SU-DHL-6 (cell line): ENCODE data around the gene RELCH.

Experiments used
- H2AFZ ChIP-seq: fragments of 200-600 bp; sonication (generic); 2 replicates; pipeline ENCODE4 v1.6.1; 2014; ENCODE audit warnings: low read depth, mild to moderate bottlenecking, moderate library complexity, mixed read lengths, antibody characterized with exemption, low read length; ENCODE audit not compliant: severe bottlenecking
- H3F3A ChIP-seq: fragments of 200-600 bp; shearing (Covaris generic); 2 replicates; pipeline ENCODE4 v1.6.0; 2016; ENCODE audit warnings: antibody characterized with exemption, mild to moderate bottlenecking; ENCODE audit not compliant: insufficient read depth
- H3K27ac ChIP-seq: fragments of 200-600 bp; sonication (generic); 2 replicates; pipeline ENCODE4 v1.5.1; 2016; ENCODE audit warnings: low read depth, mild to moderate bottlenecking, low read length, moderate library complexity, mixed read lengths
- H3K27me3 ChIP-seq: fragments of 200-600 bp; sonication (generic), shearing (Covaris generic); 2 replicates; pipeline ENCODE4 v1.6.0; 2014; ENCODE audit warnings: mild to moderate bottlenecking, low read length
- H3K36me3 ChIP-seq: fragments of 200-600 bp; sonication (generic); 2 replicates; pipeline ENCODE4 v1.6.1; 2014; ENCODE audit warnings: mild to moderate bottlenecking, low read length, mixed read lengths
- H3K4me2 ChIP-seq: fragments of 300-600, 200-600 bp; shearing (Covaris generic), sonication (generic); 2 replicates; pipeline ENCODE4 v1.6.0; 2014; ENCODE audit warnings: low read length, low read depth, mild to moderate bottlenecking; ENCODE audit not compliant: poor library complexity, severe bottlenecking
- H3K4me3 ChIP-seq: fragments of 200-600 bp; sonication (generic); 2 replicates; pipeline ENCODE4 v1.5.1; 2014; ENCODE audit warnings: antibody characterized with exemption, low read length, mild to moderate bottlenecking, mixed read lengths; ENCODE audit not compliant: insufficient read depth, poor library complexity, severe bottlenecking
- H3K79me2 ChIP-seq: fragments of 200-600 bp; sonication (generic); 2 replicates; pipeline ENCODE4 v1.6.1; 2014; ENCODE audit warnings: mild to moderate bottlenecking, low read length, moderate library complexity; ENCODE audit not compliant: insufficient read depth
- H3K9ac ChIP-seq: fragments of 200-600 bp; sonication (generic); 2 replicates; pipeline ENCODE4 v1.7.0; 2014; ENCODE audit warnings: mild to moderate bottlenecking, low read length
- H3K9me2 ChIP-seq: fragments of 200-600 bp; sonication (generic); replicated peaks from 2 replicates; pipeline ENCODE4 v1.6.1; 2014; ENCODE audit warnings: low read length; ENCODE audit not compliant: insufficient read depth
- H3K9me3 ChIP-seq: fragments of 200-600 bp; sonication (generic); 2 replicates; pipeline ENCODE4 v1.6.1; 2014; ENCODE audit warnings: low read length, mixed read lengths; ENCODE audit not compliant: insufficient read depth
- H4K20me1 ChIP-seq: fragments of 200-600 bp; sonication (generic); 2 replicates; pipeline ENCODE4 v1.6.1; 2014; ENCODE audit warnings: low read depth, mild to moderate bottlenecking, antibody characterized with exemption, low read length, moderate library complexity, mixed read lengths
- EZH2phosphoT487 ChIP-seq: fragments of 200-600 bp; sonication (generic), shearing (Covaris generic); conservative IDR thresholded peaks from 2 replicates; pipeline ENCODE4 v1.6.1; 2018; ENCODE audit warnings: mild to moderate bottlenecking, antibody characterized with exemption, low read length, moderate library complexity, mixed read lengths
- TF ChIP-seq, protein P1 (sequence below): fragments of 200-600 bp; sonication (generic); IDR thresholded peaks from one replicate; pipeline ENCODE4 v1.5.1; 2017; ENCODE audit warnings: antibody characterized with exemption, mild to moderate bottlenecking, low read length, moderate library complexity; ENCODE audit not compliant: insufficient read depth, poor library complexity, severe bottlenecking

RELCH gene

DNA sequence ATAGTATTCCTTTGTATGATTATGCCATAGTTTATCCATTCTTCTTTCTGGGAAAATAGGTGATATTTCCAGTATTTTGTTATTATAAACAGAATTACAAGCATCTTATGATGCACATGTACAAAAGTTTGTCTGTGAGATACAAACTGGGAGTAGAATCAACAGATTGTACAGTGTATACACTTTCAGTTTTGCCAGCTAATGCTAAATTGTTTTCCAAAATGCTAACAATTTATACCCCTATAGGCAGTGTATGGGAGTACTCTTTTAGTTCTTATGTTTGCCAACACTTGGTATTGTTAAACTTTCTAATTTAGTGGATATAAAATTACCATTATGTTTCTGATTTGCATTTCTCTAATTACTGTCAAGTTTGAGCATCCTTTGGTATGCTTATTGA lies 107.0 kb downstream of the RELCH start:
- Histone ChIP-seq H4K20me1 (no peaks in the 10 kb centered on the region), H3K4me3 (no peak overlapping the region), H3K9me3 (no peaks in the 10 kb centered on the region), H3K9me2 (no peaks in the 10 kb centered on the region), H3K27me3 (no peaks in the 10 kb centered on the region), H3F3A (no peaks in the 10 kb centered on the region; the same call in 1 of the 2 replicates), H3K9ac (no peak overlapping the region), H3K27ac (no peak overlapping the region), H3K4me2 (no peak overlapping the region), H2AFZ (no peak overlapping the region), H3K79me2 (no peaks in the 10 kb centered on the region), H3K36me3 (peaks cover 46% of the 10 kb centered on the region)
- TF ChIP-seq, protein P1, sequence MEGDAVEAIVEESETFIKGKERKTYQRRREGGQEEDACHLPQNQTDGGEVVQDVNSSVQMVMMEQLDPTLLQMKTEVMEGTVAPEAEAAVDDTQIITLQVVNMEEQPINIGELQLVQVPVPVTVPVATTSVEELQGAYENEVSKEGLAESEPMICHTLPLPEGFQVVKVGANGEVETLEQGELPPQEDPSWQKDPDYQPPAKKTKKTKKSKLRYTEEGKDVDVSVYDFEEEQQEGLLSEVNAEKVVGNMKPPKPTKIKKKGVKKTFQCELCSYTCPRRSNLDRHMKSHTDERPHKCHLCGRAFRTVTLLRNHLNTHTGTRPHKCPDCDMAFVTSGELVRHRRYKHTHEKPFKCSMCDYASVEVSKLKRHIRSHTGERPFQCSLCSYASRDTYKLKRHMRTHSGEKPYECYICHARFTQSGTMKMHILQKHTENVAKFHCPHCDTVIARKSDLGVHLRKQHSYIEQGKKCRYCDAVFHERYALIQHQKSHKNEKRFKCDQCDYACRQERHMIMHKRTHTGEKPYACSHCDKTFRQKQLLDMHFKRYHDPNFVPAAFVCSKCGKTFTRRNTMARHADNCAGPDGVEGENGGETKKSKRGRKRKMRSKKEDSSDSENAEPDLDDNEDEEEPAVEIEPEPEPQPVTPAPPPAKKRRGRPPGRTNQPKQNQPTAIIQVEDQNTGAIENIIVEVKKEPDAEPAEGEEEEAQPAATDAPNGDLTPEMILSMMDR = no peak

DNA sequence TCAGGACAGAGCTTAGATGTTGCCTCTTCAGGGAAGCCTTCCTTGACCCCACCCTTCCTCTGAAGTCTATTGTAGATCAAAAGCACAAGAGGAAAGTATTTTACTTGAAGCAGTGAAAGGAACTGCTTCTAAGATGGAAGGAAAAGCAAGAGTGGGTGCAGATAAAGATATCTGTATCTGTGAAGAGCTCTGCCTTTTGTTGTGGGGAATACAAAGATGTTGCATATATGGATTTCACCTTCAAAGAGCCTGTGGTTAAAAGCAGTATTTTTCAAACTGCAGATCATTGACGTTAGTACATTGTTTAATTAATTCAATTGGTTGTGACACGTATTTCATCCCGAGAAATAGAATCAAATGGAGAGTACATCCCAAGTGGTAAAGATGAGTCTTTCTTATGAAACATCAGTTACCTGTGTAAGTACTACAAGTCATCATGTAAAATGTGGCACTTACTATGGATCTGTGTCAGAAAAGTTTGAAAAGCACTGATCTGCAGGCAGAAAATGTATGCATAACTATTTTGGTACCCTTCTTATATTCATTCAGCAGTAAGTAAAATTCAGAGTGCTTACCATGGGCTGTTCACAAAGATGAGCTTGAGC lies 113.4 kb downstream of the RELCH start:
- TF ChIP-seq EZH2phosphoT487 = no peak
- TF ChIP-seq, protein P1 = no peak
- H3K4me2 ChIP-seq = no peak overlapping the region
- no peaks in the 10 kb centered on the region for H3K9me2 ChIP-seq
- H4K20me1 ChIP-seq = no peaks in the 10 kb centered on the region
- H3K36me3 ChIP-seq = peaks cover 29% of the 10 kb centered on the region
- H3K9ac ChIP-seq = no peak overlapping the region
- H2AFZ ChIP-seq = no peak overlapping the region
- no peaks in the 10 kb centered on the region for H3F3A ChIP-seq
- H3K27me3 ChIP-seq = no peaks in the 10 kb centered on the region
- no peak overlapping the region for H3K27ac ChIP-seq
- no peak overlapping the region for H3K4me3 ChIP-seq
- H3K79me2 ChIP-seq = no peaks in the 10 kb centered on the region
- no peaks in the 10 kb centered on the region for H3K9me3 ChIP-seq

DNA sequence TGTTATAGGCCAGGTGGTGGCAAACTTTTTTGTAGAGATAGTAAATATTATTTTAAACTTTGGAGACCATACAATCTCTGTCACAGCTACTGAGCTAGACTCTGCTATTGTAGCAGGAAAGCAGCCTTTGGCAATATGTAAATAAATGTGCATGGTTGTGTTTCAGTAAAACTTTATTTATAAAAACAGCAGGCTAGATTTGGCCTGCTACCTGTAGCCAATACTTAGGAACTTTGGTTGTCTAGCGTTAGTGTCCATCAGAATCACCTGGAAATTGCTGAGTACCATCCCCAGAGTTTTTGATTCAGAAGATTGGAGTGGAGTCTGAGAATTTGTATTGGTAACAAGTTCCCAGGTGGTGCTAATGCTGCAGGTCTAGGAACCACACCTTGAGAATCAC lies 114.3 kb downstream of the RELCH start:
- Histone ChIP-seq H3K9me2 (no peaks in the 10 kb centered on the region), H3K9ac (no peak overlapping the region), H2AFZ (no peak overlapping the region), H3K4me2 (no peak overlapping the region), H3K4me3 (no peak overlapping the region), H3K79me2 (no peaks in the 10 kb centered on the region), H4K20me1 (no peaks in the 10 kb centered on the region), H3K27me3 (no peaks in the 10 kb centered on the region), H3K9me3 (no peaks in the 10 kb centered on the region), H3K27ac (no peak overlapping the region), H3F3A (no peaks in the 10 kb centered on the region), H3K36me3 (peaks cover 29% of the 10 kb centered on the region)
- TF ChIP-seq, protein P1 = no peak
- TF ChIP-seq EZH2phosphoT487 = no peak
